Hepatocyte (in vitro differentiated cells): ENCODE measurements around the gene CASP1.

Experiments
- EZH2 ChIP-seq: fragments of 200-600 bp; sonication (generic); IDR thresholded peaks from 2 replicates; pipeline ENCODE4 v1.6.1; 2016; ENCODE audit warnings: antibody characterized with exemption, mild to moderate bottlenecking, borderline replicate concordance
- EZH2phosphoT487 ChIP-seq: fragments of 200-600 bp; sonication (generic); IDR thresholded peaks from one replicate; pipeline ENCODE4 v1.6.1; 2018; ENCODE audit warnings: antibody characterized with exemption, mild to moderate bottlenecking, low read depth, moderate library complexity; ENCODE audit not compliant: unreplicated experiment, severe bottlenecking
- TF ChIP-seq, protein P1 (sequence below): fragments of 200-600 bp; sonication (generic); IDR thresholded peaks from 2 replicates; pipeline ENCODE4 v1.5.1; 2016; ENCODE audit warnings: antibody characterized with exemption, mild to moderate bottlenecking; ENCODE audit not compliant: poor library complexity

- TF ChIP-seq EZH2 (no peak), EZH2phosphoT487 (no peak)
- TF ChIP-seq, protein P1, sequence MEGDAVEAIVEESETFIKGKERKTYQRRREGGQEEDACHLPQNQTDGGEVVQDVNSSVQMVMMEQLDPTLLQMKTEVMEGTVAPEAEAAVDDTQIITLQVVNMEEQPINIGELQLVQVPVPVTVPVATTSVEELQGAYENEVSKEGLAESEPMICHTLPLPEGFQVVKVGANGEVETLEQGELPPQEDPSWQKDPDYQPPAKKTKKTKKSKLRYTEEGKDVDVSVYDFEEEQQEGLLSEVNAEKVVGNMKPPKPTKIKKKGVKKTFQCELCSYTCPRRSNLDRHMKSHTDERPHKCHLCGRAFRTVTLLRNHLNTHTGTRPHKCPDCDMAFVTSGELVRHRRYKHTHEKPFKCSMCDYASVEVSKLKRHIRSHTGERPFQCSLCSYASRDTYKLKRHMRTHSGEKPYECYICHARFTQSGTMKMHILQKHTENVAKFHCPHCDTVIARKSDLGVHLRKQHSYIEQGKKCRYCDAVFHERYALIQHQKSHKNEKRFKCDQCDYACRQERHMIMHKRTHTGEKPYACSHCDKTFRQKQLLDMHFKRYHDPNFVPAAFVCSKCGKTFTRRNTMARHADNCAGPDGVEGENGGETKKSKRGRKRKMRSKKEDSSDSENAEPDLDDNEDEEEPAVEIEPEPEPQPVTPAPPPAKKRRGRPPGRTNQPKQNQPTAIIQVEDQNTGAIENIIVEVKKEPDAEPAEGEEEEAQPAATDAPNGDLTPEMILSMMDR, result no peak
These were observed 22.5 kb upstream of the CASP1 start for GRCh38 chr11:105057432-105057831.
